GM12865 (cell line): ENCODE data around the gene VBP1.
"Not testable (repeated sequence)": the region's sequence is repeated elsewhere in the genome, so short reads cannot be mapped to it uniquely, and the experiment has no call there.

Experiments used
- DNase-seq: peaks from one replicate; pipeline ENCODE4 v3.0.0; 2010; ENCODE audit warnings: low read depth
- H3K4me3 ChIP-seq: 2 replicates; pipeline ENCODE4 v1.5.1; 2011; ENCODE audit warnings: mild to moderate bottlenecking, low read depth, low read length, control low read depth
- CTCF ChIP-seq: IDR thresholded peaks from 2 replicates; pipeline ENCODE4 v1.5.1; 2011; ENCODE audit warnings: low read length, control low read depth, low read depth, inconsistent platforms; ENCODE audit not compliant: insufficient read depth; ENCODE audit errors: missing control alignments

Gene VBP1

GRCh38 chrX:155215443-155216178 is 649 bp upstream of the VBP1 start:
- no peak for DNase-seq
- TF ChIP-seq CTCF, result no peak
- H3K4me3 ChIP-seq, result peak overlapping the region; percentile 59

GRCh38 chrX:155216940-155217440 is 730 bp downstream of the VBP1 start:
- DNase-seq, result peak; percentile 23
- peak overlapping the region; percentile 81 for H3K4me3 ChIP-seq
- no peak for TF ChIP-seq CTCF

GRCh38 chrX:155218777-155219176 is 2.5 kb downstream of the VBP1 start:
- TF ChIP-seq CTCF, result no peak
- H3K4me3 ChIP-seq, result no peak overlapping the region
- DNase-seq, result no peak

GRCh38 chrX:155221351-155221750 is 5.1 kb downstream of the VBP1 start:
- no peak for TF ChIP-seq CTCF
- H3K4me3 ChIP-seq, result no peak overlapping the region
- DNase-seq, result no peak

GRCh38 chrX:155223746-155224145 is 7.5 kb downstream of the VBP1 start:
- not testable (repeated sequence) for H3K4me3 ChIP-seq, DNase-seq

GRCh38 chrX:155225774-155226173 is 9.5 kb downstream of the VBP1 start:
- no peak overlapping the region for H3K4me3 ChIP-seq
- DNase-seq, result no peak
- TF ChIP-seq CTCF, result no peak

- no peak overlapping the region for H3K4me3 ChIP-seq
- peak; percentile 47 for DNase-seq
- TF ChIP-seq CTCF, result no peak
Measured at GRCh38 chrX:155231163-155231562, 14.9 kb downstream of the VBP1 start.
